NCI-H748 (cell line): Measurements from ENCODE around the gene KIAA0825.

Experiments used
- DNase-seq: peaks from one replicate; lab custom pipeline; 2025; ENCODE audit not compliant: unreplicated experiment; lab: John Stamatoyannopoulos, UW

The KIAA0825 gene

GRCh38 chr5:94618493-94619328, at the start of gene KIAA0825, which contains the start of gene SLF1:
KIAA0825 (minus strand) TSS chr5:94618604; CDS start chr5:94537126, 81,478 bp downstream.
SLF1 (plus strand) TSS chr5:94618669; CDS start chr5:94628811, 10,142 bp downstream.
- DNase-seq: peak; percentile 94

GRCh38 chr5:94667937-94668336, 49.5 kb upstream of the KIAA0825 start:
- DNase-seq: no peak

GRCh38 chr5:94661086-94661485, 42.7 kb upstream of the KIAA0825 start:
- DNase-seq: no peak

- no peak for DNase-seq
Measured at GRCh38 chr5:94660506-94660905, 42.1 kb upstream of the KIAA0825 start.

GRCh38 chr5:94658272-94658671, 39.9 kb upstream of the KIAA0825 start:
- no peak for DNase-seq

- DNase-seq: no peak
Measured at GRCh38 chr5:94649874-94650273, 31.5 kb upstream of the KIAA0825 start.

GRCh38 chr5:94646758-94647157, 28.4 kb upstream of the KIAA0825 start:
- DNase-seq: no peak

- DNase-seq: no peak
Measured at GRCh38 chr5:94645053-94645452, 26.6 kb upstream of the KIAA0825 start.

GRCh38 chr5:94640176-94640575, 21.8 kb upstream of the KIAA0825 start:
- DNase-seq: no peak

- DNase-seq: no peak
Measured at GRCh38 chr5:94632024-94632423, 13.6 kb upstream of the KIAA0825 start.

- no peak for DNase-seq
Measured at GRCh38 chr5:94627191-94627590, 8.8 kb upstream of the KIAA0825 start.

- DNase-seq: no peak
Measured at GRCh38 chr5:94623877-94624276, 5.5 kb upstream of the KIAA0825 start.

- DNase-seq: no peak
Measured at GRCh38 chr5:94623011-94623410, 4.6 kb upstream of the KIAA0825 start.

- peak; percentile 36 for DNase-seq
Measured at GRCh38 chr5:94621763-94622162, 3.4 kb upstream of the KIAA0825 start.

GRCh38 chr5:94620256-94620655, 1.9 kb upstream of the KIAA0825 start:
- DNase-seq: no peak

GRCh38 chr5:94618029-94618492, 343 bp downstream of the KIAA0825 start:
- DNase-seq: peak; percentile 71

GRCh38 chr5:94615862-94616261, 2.5 kb downstream of the KIAA0825 start:
- no peak for DNase-seq

- DNase-seq: no peak
Measured at GRCh38 chr5:94614156-94614805, 4.1 kb downstream of the KIAA0825 start.

- peak; percentile 81 for DNase-seq
Measured at GRCh38 chr5:94613583-94613982, 4.8 kb downstream of the KIAA0825 start.

- no peak for DNase-seq
Measured at GRCh38 chr5:94595281-94595840, 23.0 kb downstream of the KIAA0825 start.

- DNase-seq: no peak
Measured at GRCh38 chr5:94577466-94578245, 40.7 kb downstream of the KIAA0825 start.
